Neural progenitor cell (in vitro differentiated cells): ENCODE measurements around the gene TMBIM1. TPM values are rescaled to one million over a fixed set of nuclear protein-coding genes. Genes with fewer than 3 reads are reported as not detected.

Experiments
- DNase-seq: peaks from one replicate; pipeline ENCODE4 v3.0.0-alpha.2; 2016; ENCODE audit warnings: low spot score
- H2AFZ ChIP-seq: fragments of 200-600 bp; sonication (generic); replicated peaks from 2 replicates; pipeline ENCODE4 v1.6.1; 2016; ENCODE audit warnings: antibody characterized with exemption
- H3F3A ChIP-seq: fragments of 200-600 bp; sonication (generic); 2 replicates; pipeline ENCODE4 v1.6.1; 2016; ENCODE audit warnings: antibody characterized with exemption, low read depth
- H3K27ac ChIP-seq: fragments of 200-600 bp; sonication (generic); 2 replicates; pipeline ENCODE4 v1.5.1; 2016; ENCODE audit warnings: mild to moderate bottlenecking
- H3K27me3 ChIP-seq: fragments of 200-600 bp; sonication (generic); 2 replicates; pipeline ENCODE4 v1.6.1; 2016; ENCODE audit warnings: mild to moderate bottlenecking, moderate library complexity
- H3K36me3 ChIP-seq: fragments of 200-600 bp; sonication (generic); 2 replicates; pipeline ENCODE4 v1.5.1; 2016
- H3K4me1 ChIP-seq: fragments of 200-600 bp; sonication (generic); 2 replicates; pipeline ENCODE4 v1.6.1; 2016; ENCODE audit warnings: mixed run types
- H3K4me2 ChIP-seq: fragments of 200-600 bp; sonication (generic); 2 replicates; pipeline ENCODE4 v1.6.1; 2016
- H3K4me3 ChIP-seq: fragments of 200-600 bp; sonication (generic); 2 replicates; pipeline ENCODE4 v1.5.1; 2016
- H3K79me2 ChIP-seq: fragments of 200-600 bp; sonication (generic); 2 replicates; pipeline ENCODE4 v1.6.1; 2016; ENCODE audit warnings: low read depth
- H3K9ac ChIP-seq: fragments of 200-600 bp; sonication (generic); 2 replicates; pipeline ENCODE4 v1.6.1; 2016
- H3K9me3 ChIP-seq: fragments of 200-600 bp; sonication (generic); 2 replicates; pipeline ENCODE4 v1.5.1; 2016; ENCODE audit warnings: low read depth
- H4K20me1 ChIP-seq: fragments of 200-600 bp; sonication (generic); 2 replicates; pipeline ENCODE4 v1.6.1; 2016; ENCODE audit warnings: low read depth
- H3K27ac Mint-ChIP-seq: 3 replicates; pipeline ENCODE4 v1.8.0; 2021; ENCODE audit warnings: mixed read lengths
- H3K27me3 Mint-ChIP-seq: 2 replicates; pipeline ENCODE4 v1.8.0; 2022; ENCODE audit warnings: low read depth, mild to moderate bottlenecking, inconsistent platforms, moderate library complexity, mixed read lengths; ENCODE audit not compliant: insufficient read depth
- H3K36me3 Mint-ChIP-seq: 3 replicates; pipeline ENCODE4 v1.8.0; 2021; ENCODE audit warnings: mixed read lengths
- H3K4me1 Mint-ChIP-seq: 3 replicates; pipeline ENCODE4 v1.8.0; 2021; ENCODE audit warnings: mixed read lengths
- H3K4me3 Mint-ChIP-seq: 3 replicates; pipeline ENCODE4 v1.8.0; 2021; ENCODE audit warnings: mild to moderate bottlenecking, moderate library complexity, mixed read lengths
- H3K9me3 Mint-ChIP-seq: 3 replicates; pipeline ENCODE4 v1.8.0; 2020; ENCODE audit warnings: mixed read lengths
- EZH2 ChIP-seq: fragments of 200-600 bp; sonication (generic); IDR thresholded peaks from 2 replicates; pipeline ENCODE4 v1.6.1; 2017; ENCODE audit warnings: antibody characterized with exemption, mild to moderate bottlenecking, moderate library complexity
- EZH2phosphoT487 ChIP-seq: fragments of 200-600 bp; sonication (generic); IDR thresholded peaks from 2 replicates; pipeline ENCODE4 v1.6.1; 2017; ENCODE audit warnings: antibody characterized with exemption
- total RNA-seq: library from RNA; depleted of rRNA; stranded (reverse); fragments of >200 nt; gene quantifications from 2 replicates; pipeline ENCODE4 v1.2.3, GENCODE V29; 2015; ENCODE audit warnings: low replicate concordance
- TF ChIP-seq, protein P1 (sequence below): fragments of 200-600 bp; sonication (generic); IDR thresholded peaks from 2 replicates; pipeline ENCODE4 v1.5.1; 2017; ENCODE audit warnings: antibody characterized with exemption, mild to moderate bottlenecking

The TMBIM1 gene
- total RNA-seq, 1 donor from 2014 or later = 11.1 TPM

DNA sequence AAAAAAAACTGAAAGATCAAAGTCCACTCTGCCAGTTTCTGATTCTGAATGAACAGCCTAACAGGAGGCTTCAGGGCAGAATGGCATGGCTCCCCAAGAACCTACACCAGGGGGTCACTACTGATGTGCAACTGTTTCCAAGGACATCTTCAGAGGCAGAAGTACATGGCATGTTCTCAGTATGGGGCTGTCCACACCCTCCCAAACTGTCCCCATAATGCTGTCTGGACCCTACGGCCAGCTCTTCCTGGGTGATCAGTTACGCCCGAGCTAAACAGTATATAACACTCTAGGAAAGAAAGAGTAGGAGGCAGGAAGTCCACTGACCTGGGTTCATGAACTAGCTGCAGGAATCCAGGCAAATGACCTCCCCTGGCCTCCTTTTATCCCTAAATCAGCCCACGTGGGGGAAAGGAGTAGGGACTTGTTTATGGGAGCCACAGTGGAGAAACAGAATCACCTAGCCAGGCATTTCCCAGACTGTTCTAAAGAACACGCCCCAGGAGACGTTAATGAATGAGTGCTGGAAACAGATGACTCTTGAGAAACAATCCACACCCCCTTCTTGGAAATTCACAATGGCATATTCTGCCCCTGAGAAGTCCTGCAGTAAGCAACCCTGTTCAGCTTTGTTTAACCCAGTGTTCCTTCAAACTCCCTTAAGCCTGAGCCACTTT is 2.5 kb downstream of the TMBIM1 start:
- no peaks in the 10 kb centered on the region for H3K9me3 Mint-ChIP-seq
- Histone ChIP-seq H3F3A (peaks cover 18% of the 10 kb centered on the region), H4K20me1 (no peaks in the 10 kb centered on the region), H3K4me2 (peak overlapping the region; percentile 56), H3K9me3 (no peaks in the 10 kb centered on the region), H3K79me2 (no peaks in the 10 kb centered on the region), H3K36me3 (no peaks in the 10 kb centered on the region), H2AFZ (no peak overlapping the region), H3K4me3 (no peak overlapping the region), H3K9ac (no peak overlapping the region), H3K27ac (no peak overlapping the region), H3K4me1 (peaks cover 23% of the 10 kb centered on the region), H3K27me3 (peaks cover 13% of the 10 kb centered on the region)
- H3K4me1 Mint-ChIP-seq = peaks cover 36% of the 10 kb centered on the region
- H3K36me3 Mint-ChIP-seq = no peaks in the 10 kb centered on the region
- DNase-seq = no peak
- peaks cover 3% of the 10 kb centered on the region for H3K27me3 Mint-ChIP-seq
- H3K27ac Mint-ChIP-seq = peak overlapping the region; percentile 85
- no peak overlapping the region for H3K4me3 Mint-ChIP-seq
- TF ChIP-seq EZH2 (no peak), EZH2phosphoT487 (no peak)
- TF ChIP-seq, protein P1, sequence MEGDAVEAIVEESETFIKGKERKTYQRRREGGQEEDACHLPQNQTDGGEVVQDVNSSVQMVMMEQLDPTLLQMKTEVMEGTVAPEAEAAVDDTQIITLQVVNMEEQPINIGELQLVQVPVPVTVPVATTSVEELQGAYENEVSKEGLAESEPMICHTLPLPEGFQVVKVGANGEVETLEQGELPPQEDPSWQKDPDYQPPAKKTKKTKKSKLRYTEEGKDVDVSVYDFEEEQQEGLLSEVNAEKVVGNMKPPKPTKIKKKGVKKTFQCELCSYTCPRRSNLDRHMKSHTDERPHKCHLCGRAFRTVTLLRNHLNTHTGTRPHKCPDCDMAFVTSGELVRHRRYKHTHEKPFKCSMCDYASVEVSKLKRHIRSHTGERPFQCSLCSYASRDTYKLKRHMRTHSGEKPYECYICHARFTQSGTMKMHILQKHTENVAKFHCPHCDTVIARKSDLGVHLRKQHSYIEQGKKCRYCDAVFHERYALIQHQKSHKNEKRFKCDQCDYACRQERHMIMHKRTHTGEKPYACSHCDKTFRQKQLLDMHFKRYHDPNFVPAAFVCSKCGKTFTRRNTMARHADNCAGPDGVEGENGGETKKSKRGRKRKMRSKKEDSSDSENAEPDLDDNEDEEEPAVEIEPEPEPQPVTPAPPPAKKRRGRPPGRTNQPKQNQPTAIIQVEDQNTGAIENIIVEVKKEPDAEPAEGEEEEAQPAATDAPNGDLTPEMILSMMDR = no peak

DNA sequence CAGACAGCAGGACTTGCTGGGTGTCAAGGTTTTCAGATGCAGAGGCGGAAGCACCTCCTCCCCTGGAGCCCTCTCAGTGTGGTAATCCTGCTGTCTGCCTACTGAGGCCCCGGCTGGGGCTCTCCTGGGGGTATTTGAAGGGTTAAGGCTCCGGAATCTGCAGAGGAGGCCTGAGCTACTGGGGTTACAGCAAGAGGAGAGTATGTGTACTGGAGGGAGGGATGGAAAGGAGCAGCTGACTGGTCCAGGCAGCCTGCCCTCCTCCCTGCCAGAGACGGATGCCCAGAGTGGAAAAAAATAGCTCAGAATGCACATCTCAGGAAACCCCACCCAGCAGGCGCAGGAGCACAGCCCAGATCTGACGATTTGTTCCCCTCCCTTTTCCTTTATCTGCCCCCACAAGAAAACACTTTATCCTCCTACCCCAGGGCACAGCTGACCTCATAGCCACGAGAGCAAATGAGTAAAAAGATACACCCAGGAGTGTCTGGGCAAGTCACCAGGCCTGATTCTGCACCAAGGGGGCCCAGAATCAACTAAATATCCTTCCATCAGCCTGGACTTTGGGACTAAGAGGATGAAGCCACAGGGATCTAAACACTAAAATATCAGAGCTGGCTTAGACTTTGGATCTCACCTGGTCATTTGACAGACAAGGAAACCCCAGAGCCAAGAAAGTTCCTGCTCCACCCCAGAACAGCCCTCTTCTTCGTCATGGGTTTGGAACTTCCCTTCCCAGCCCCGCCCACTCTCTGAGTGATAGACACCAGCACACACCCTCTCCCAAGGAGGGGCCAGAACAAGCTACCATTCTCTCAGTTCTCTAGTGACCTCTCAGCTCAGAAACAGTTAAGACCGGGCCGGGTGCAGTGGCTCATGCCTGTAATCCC is 5.5 kb downstream of the TMBIM1 start:
- H3K36me3 ChIP-seq = no peaks in the 10 kb centered on the region
- H3K27ac ChIP-seq = no peak overlapping the region
- TF ChIP-seq, protein P1 = no peak
- TF ChIP-seq EZH2 = no peak
- TF ChIP-seq EZH2phosphoT487 = no peak
- peak overlapping the region; percentile 53 for H3K4me3 Mint-ChIP-seq
- peak overlapping the region; percentile 49 for H3K27ac Mint-ChIP-seq
- H4K20me1 ChIP-seq = no peaks in the 10 kb centered on the region
- no peaks in the 10 kb centered on the region for H3K9me3 Mint-ChIP-seq
- no peak overlapping the region for H2AFZ ChIP-seq
- no peak overlapping the region for H3K9ac ChIP-seq
- peak; percentile 81 for DNase-seq
- peak overlapping the region; percentile 33 for H3K4me2 ChIP-seq
- no peaks in the 10 kb centered on the region for H3K79me2 ChIP-seq
- no peaks in the 10 kb centered on the region for H3K9me3 ChIP-seq
- no peak overlapping the region for H3K4me3 ChIP-seq
- no peaks in the 10 kb centered on the region for H3K36me3 Mint-ChIP-seq
- H3K27me3 Mint-ChIP-seq = no peaks in the 10 kb centered on the region
- peaks cover 2% of the 10 kb centered on the region for H3K27me3 ChIP-seq
- peaks cover 13% of the 10 kb centered on the region for H3F3A ChIP-seq
- H3K4me1 Mint-ChIP-seq = peaks cover 29% of the 10 kb centered on the region
- peaks cover 18% of the 10 kb centered on the region for H3K4me1 ChIP-seq

- Histone ChIP-seq H3K27ac (no peak overlapping the region), H3F3A (peaks cover 11% of the 10 kb centered on the region), H3K36me3 (no peaks in the 10 kb centered on the region), H3K4me1 (peaks cover 18% of the 10 kb centered on the region), H3K4me3 (no peak overlapping the region), H3K27me3 (no peaks in the 10 kb centered on the region), H3K9me3 (no peaks in the 10 kb centered on the region), H2AFZ (no peak overlapping the region), H4K20me1 (no peaks in the 10 kb centered on the region), H3K9ac (no peak overlapping the region), H3K4me2 (no peak overlapping the region), H3K79me2 (no peaks in the 10 kb centered on the region)
- H3K4me3 Mint-ChIP-seq = no peak overlapping the region
- no peak for DNase-seq
- TF ChIP-seq EZH2 (no peak), EZH2phosphoT487 (no peak)
- TF ChIP-seq, protein P1 = no peak
- H3K4me1 Mint-ChIP-seq = peaks cover 26% of the 10 kb centered on the region
- H3K36me3 Mint-ChIP-seq = no peaks in the 10 kb centered on the region
- H3K27ac Mint-ChIP-seq = no peak overlapping the region
- peaks cover 3% of the 10 kb centered on the region for H3K27me3 Mint-ChIP-seq
- no peaks in the 10 kb centered on the region for H3K9me3 Mint-ChIP-seq
Measured at GRCh38 chr2:218285604-218286003, 6.7 kb downstream of the TMBIM1 start.
